ENCODE data around the gene EP400. TPM values are rescaled to one million over a fixed set of nuclear protein-coding genes. Genes with fewer than 3 reads are reported as not detected.

EP400 gene
- total RNA-seq, 1 donor from 2014 or later, result 66.5 TPM

GRCh38 chr12:132108211-132108832, 158.6 kb downstream of the EP400 start:
- no peaks in the 10 kb centered on the region for H3K9me3 Mint-ChIP-seq
- no peak for DNase-seq
- H3K36me3 Mint-ChIP-seq (ENCODE audit: low read depth), result peaks cover 16% of the 10 kb centered on the region
- intact Hi-C loops (cut with micrococcal nuclease), result no loop called here
- H3K27ac Mint-ChIP-seq, result no peak overlapping the region
- H3K27me3 Mint-ChIP-seq, result no peaks in the 10 kb centered on the region
- H3K4me3 Mint-ChIP-seq, result no peak overlapping the region
- H3K4me1 Mint-ChIP-seq, result no peaks in the 10 kb centered on the region

DNA sequence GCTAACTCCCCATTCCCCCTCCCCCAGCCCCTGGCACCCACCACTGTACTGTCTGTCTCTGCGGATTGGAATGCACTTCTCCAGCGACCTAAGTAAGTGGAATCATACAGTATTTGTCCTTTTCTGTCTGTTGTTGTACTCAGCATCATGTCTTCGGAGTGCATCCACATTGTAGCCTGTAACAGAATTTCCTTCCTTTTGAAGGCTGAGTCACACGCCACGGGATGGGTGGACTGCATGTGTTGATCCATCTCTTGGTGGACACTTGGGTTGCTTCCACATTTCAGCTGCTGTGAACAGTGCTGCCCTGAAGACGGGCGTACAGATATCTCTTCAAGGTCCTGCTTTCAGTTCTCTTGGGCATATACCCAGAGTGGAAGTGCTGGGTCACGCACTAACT, 160.0 kb downstream of the EP400 start:
- no peaks in the 10 kb centered on the region for H3K27me3 Mint-ChIP-seq
- no peaks in the 10 kb centered on the region for H3K9me3 Mint-ChIP-seq
- H3K27ac Mint-ChIP-seq, result no peak overlapping the region
- intact Hi-C loops (cut with micrococcal nuclease), result no loop called here
- H3K36me3 Mint-ChIP-seq (ENCODE audit: low read depth), result peaks cover 24% of the 10 kb centered on the region
- DNase-seq, result no peak
- no peak overlapping the region for H3K4me3 Mint-ChIP-seq
- no peaks in the 10 kb centered on the region for H3K4me1 Mint-ChIP-seq

GRCh38 chr12:132110677-132111076, 160.9 kb downstream of the EP400 start:
- H3K27me3 Mint-ChIP-seq, result no peaks in the 10 kb centered on the region
- no peak for DNase-seq
- H3K4me3 Mint-ChIP-seq, result no peak overlapping the region
- intact Hi-C loops (cut with micrococcal nuclease), result no loop called here
- H3K36me3 Mint-ChIP-seq (ENCODE audit: low read depth), result peaks cover 22% of the 10 kb centered on the region
- no peaks in the 10 kb centered on the region for H3K9me3 Mint-ChIP-seq
- peaks cover 1% of the 10 kb centered on the region for H3K4me1 Mint-ChIP-seq
- H3K27ac Mint-ChIP-seq, result no peak overlapping the region

- intact Hi-C loops (cut with micrococcal nuclease), result no loop called here
- H3K9me3 Mint-ChIP-seq, result no peaks in the 10 kb centered on the region
- H3K4me1 Mint-ChIP-seq, result peaks cover 1% of the 10 kb centered on the region
- no peak overlapping the region for H3K27ac Mint-ChIP-seq
- H3K36me3 Mint-ChIP-seq (ENCODE audit: low read depth), result peaks cover 22% of the 10 kb centered on the region
- no peak overlapping the region for H3K4me3 Mint-ChIP-seq
- no peaks in the 10 kb centered on the region for H3K27me3 Mint-ChIP-seq
- DNase-seq, result no peak
Observed at GRCh38 chr12:132111654-132112304, 162.0 kb downstream of the EP400 start.

GRCh38 chr12:132114667-132115066, 164.9 kb downstream of the EP400 start:
- no peaks in the 10 kb centered on the region for H3K9me3 Mint-ChIP-seq
- H3K27me3 Mint-ChIP-seq, result no peaks in the 10 kb centered on the region
- H3K4me1 Mint-ChIP-seq, result peaks cover 1% of the 10 kb centered on the region
- peaks cover 19% of the 10 kb centered on the region for H3K36me3 Mint-ChIP-seq (ENCODE audit: low read depth)
- no peak overlapping the region for H3K4me3 Mint-ChIP-seq
- no peak overlapping the region for H3K27ac Mint-ChIP-seq
- DNase-seq, result no peak
- intact Hi-C loops (cut with micrococcal nuclease), result no loop called here

DNA sequence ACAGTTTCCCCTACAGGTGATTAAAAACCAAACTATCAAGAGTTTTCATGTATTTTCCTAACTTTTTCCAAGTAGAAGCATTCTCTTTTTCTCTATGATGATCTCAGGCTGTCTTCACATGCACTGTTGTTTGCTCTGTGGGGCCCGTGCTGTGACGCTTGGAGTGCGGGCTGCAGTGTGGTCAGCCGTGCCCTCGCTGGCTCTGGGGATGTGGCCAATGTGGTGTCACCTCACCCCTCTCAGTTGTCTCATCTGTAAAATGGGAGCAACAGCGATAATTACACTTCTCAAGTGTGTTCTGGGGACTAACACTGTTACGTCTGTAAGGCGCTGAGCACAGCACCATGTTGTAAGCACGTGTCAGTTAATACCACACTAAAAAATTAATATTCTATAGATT, 165.8 kb downstream of the EP400 start:
- DNase-seq, result no peak
- H3K9me3 Mint-ChIP-seq, result no peaks in the 10 kb centered on the region
- no peak overlapping the region for H3K4me3 Mint-ChIP-seq
- peaks cover 1% of the 10 kb centered on the region for H3K4me1 Mint-ChIP-seq
- H3K27ac Mint-ChIP-seq, result no peak overlapping the region
- no peaks in the 10 kb centered on the region for H3K27me3 Mint-ChIP-seq
- intact Hi-C loops (cut with micrococcal nuclease), result no loop called here
- H3K36me3 Mint-ChIP-seq (ENCODE audit: low read depth), result peaks cover 18% of the 10 kb centered on the region

DNA sequence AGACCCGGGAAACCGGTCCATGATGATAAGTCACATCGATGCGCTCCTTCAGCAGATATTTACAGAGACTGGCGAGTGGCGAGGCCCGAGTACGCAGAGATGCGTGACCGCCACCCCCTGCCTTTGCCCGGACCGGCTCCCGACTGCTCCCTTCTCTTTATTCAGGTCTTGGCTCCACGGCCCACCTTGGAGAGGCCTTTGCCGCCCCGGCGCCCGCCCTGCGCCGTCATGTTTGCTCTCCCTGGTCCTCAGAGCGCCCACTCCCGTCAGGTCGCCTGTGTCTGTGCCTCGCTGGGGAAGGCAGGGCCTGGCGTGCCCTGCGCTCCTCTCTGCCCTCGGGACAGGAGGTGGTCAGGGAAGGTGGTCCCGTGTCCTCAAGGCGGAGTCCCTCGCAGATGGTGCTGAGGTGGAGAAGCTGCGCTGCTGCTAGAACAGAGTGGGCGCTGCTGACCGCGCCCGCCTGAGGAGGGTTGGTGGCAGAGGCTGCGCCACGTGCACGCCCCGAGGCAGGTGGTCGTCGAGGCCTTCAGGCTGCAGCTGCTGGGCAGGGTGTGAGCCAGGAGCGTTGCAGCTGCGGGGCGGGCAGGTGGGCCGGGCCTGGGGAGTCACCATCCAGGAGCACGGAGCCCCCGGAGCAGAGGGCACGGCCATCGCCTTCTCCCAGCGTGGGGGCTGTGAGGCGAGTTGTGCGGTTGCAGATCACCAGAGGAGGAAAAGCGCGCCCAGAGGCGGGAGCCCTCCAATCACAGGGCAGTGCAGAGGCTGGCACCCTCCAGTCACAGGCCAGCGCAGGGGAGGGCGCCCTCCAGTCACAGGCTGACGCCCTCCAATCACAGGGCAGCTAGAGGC, 167.2 kb downstream of the EP400 start:
- Mint-ChIP-seq H3K4me3 (no peak overlapping the region), H3K27me3 (no peaks in the 10 kb centered on the region), H3K27ac (no peak overlapping the region), H3K9me3 (no peaks in the 10 kb centered on the region), H3K36me3 (ENCODE audit: low read depth) (peaks cover 15% of the 10 kb centered on the region), H3K4me1 (peaks cover 1% of the 10 kb centered on the region)
- intact Hi-C loops (cut with micrococcal nuclease), result no loop called here
- no peak for DNase-seq

DNA sequence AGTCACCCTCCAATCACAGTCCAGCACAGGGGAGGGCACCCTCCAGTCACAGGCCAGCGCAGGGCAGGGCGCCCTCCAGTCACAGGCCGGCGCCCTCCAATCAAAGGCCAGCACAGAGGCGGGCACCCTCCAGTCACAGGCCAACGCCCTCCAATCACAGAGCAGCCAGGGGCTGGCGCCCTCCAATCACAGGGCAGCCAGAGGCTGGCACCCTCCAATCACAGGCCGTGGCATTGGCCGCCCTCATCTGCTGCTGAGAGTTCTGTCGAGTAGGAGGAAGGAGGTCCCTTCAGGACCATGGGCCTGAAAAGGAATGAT, 167.8 kb downstream of the EP400 start:
- Mint-ChIP-seq H3K27ac (no peak overlapping the region), H3K4me1 (peaks cover 1% of the 10 kb centered on the region), H3K4me3 (no peak overlapping the region), H3K9me3 (no peaks in the 10 kb centered on the region), H3K36me3 (ENCODE audit: low read depth) (peaks cover 15% of the 10 kb centered on the region), H3K27me3 (no peaks in the 10 kb centered on the region)
- intact Hi-C loops (cut with micrococcal nuclease), result no loop called here
- DNase-seq, result no peak

GRCh38 chr12:132118876-132119275, 169.1 kb downstream of the EP400 start:
- peaks cover 1% of the 10 kb centered on the region for H3K4me1 Mint-ChIP-seq
- no peaks in the 10 kb centered on the region for H3K27me3 Mint-ChIP-seq
- no peak overlapping the region for H3K4me3 Mint-ChIP-seq
- DNase-seq, result no peak
- no peak overlapping the region for H3K27ac Mint-ChIP-seq
- peaks cover 11% of the 10 kb centered on the region for H3K36me3 Mint-ChIP-seq (ENCODE audit: low read depth)
- no peaks in the 10 kb centered on the region for H3K9me3 Mint-ChIP-seq
- intact Hi-C loops (cut with micrococcal nuclease), result no loop called here

DNA sequence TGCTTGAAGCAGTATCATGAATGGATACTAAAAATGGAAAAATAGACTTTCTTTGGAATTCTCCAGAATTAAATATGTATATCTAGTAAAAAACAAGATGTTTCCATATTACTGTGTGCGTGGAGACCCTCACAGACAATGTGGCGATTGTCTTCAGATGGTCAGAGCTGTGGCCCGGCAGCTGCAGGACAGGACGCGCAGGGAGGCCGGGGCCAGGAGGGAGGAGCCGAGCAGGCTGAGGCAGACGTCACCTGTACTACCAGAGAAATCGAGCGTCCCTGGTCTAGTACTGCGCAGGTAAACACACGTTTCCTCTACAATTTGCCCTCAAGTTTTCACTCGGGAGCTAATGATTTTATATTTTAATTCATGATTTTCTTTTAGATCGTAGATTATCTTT, 171.5 kb downstream of the EP400 start:
- Mint-ChIP-seq H3K9me3 (no peaks in the 10 kb centered on the region), H3K27ac (no peak overlapping the region), H3K27me3 (no peaks in the 10 kb centered on the region), H3K4me1 (no peaks in the 10 kb centered on the region), H3K4me3 (no peak overlapping the region), H3K36me3 (ENCODE audit: low read depth) (peaks cover 16% of the 10 kb centered on the region)
- intact Hi-C loops (cut with micrococcal nuclease), result no loop called here
- no peak for DNase-seq

GRCh38 chr12:132123970-132124765, 174.4 kb downstream of the EP400 start:
- peaks cover 6% of the 10 kb centered on the region for H3K9me3 Mint-ChIP-seq
- H3K27me3 Mint-ChIP-seq, result no peaks in the 10 kb centered on the region
- no peaks in the 10 kb centered on the region for H3K4me1 Mint-ChIP-seq
- H3K27ac Mint-ChIP-seq, result no peak overlapping the region
- H3K36me3 Mint-ChIP-seq (ENCODE audit: low read depth), result peaks cover 35% of the 10 kb centered on the region
- DNase-seq, result no peak
- no peak overlapping the region for H3K4me3 Mint-ChIP-seq
- intact Hi-C loops (cut with micrococcal nuclease), result no loop called here

DNA sequence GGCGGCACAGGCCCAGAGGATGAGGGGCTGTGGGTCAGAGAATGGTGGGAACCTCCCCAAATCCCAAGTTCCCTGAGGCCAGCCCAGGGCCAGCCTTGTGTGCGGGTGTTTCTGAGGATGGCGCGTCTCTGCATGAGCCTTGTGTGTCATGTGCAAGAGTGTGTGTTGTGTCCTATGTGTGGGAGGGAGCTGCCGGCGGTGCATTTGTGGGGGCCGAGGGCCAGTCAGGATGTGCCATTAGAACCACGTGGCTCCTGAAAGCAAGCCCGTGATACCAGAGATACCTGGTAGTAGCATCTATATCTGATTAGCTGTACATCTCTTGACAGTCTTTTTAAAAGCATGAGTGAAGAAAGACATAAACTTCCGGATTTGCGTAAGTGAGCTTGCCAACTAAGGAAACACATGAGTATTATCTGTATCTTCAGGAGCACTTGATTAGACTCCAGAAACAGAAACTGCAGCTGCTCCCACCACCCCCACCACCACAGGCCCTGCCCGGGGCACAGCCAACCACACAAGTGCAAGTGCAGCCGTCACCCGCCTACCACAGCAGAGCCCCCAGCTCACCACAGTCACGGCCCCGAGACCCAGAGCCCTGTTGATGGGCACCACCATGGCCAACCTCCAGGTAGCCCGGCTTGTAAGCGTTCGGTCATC, 175.2 kb downstream of the EP400 start:
- no peak overlapping the region for H3K4me3 Mint-ChIP-seq
- peaks cover 6% of the 10 kb centered on the region for H3K9me3 Mint-ChIP-seq
- DNase-seq, result no peak
- intact Hi-C loops (cut with micrococcal nuclease), result no loop called here
- H3K27ac Mint-ChIP-seq, result no peak overlapping the region
- H3K36me3 Mint-ChIP-seq (ENCODE audit: low read depth), result peaks cover 37% of the 10 kb centered on the region
- no peaks in the 10 kb centered on the region for H3K4me1 Mint-ChIP-seq
- H3K27me3 Mint-ChIP-seq, result no peaks in the 10 kb centered on the region

DNA sequence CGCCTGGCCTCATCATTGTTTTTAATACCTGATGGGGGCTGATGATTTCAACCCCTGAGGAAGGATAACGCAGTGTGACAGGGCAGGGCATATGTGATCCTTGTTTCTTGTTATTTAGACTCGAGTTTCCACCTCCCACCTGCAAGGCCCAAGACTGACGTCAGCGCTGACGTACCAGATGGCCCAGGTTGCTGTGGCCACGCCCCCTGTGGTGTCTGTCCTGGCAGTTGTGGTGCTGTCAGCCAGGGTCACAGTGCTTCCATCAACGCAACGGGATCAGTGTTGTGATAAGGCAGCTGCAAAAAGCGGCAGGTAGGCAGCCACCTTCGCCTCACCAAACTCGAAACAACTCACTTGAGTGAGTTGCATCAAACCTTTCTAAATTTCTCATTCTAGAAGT, 176.0 kb downstream of the EP400 start:
- H3K4me1 Mint-ChIP-seq, result no peaks in the 10 kb centered on the region
- no peaks in the 10 kb centered on the region for H3K27me3 Mint-ChIP-seq
- intact Hi-C loops (cut with micrococcal nuclease), result no loop called here
- H3K27ac Mint-ChIP-seq, result no peak overlapping the region
- peaks cover 6% of the 10 kb centered on the region for H3K9me3 Mint-ChIP-seq
- H3K36me3 Mint-ChIP-seq (ENCODE audit: low read depth), result peaks cover 34% of the 10 kb centered on the region
- no peak overlapping the region for H3K4me3 Mint-ChIP-seq
- no peak for DNase-seq

Data from activated CD4-positive, alpha-beta T cell treated with anti-CD3 and anti-CD28 coated beads, Interleukin-2, amount 10 ng/mL, durations not matched to agents 24 days and 14 days (primary cell).